HG03469 (cell line): ENCODE measurements around the gene STRN4.

ENCODE experiments used
- ATAC-seq: cut with Tn5 transposase; IDR thresholded peaks from one replicate; pipeline ENCODE4 v1.9.1; 2021; ENCODE audit warnings: mild to moderate bottlenecking, moderate library complexity, moderate number of reproducible peaks; ENCODE audit not compliant: unreplicated experiment

The STRN4 gene

DNA sequence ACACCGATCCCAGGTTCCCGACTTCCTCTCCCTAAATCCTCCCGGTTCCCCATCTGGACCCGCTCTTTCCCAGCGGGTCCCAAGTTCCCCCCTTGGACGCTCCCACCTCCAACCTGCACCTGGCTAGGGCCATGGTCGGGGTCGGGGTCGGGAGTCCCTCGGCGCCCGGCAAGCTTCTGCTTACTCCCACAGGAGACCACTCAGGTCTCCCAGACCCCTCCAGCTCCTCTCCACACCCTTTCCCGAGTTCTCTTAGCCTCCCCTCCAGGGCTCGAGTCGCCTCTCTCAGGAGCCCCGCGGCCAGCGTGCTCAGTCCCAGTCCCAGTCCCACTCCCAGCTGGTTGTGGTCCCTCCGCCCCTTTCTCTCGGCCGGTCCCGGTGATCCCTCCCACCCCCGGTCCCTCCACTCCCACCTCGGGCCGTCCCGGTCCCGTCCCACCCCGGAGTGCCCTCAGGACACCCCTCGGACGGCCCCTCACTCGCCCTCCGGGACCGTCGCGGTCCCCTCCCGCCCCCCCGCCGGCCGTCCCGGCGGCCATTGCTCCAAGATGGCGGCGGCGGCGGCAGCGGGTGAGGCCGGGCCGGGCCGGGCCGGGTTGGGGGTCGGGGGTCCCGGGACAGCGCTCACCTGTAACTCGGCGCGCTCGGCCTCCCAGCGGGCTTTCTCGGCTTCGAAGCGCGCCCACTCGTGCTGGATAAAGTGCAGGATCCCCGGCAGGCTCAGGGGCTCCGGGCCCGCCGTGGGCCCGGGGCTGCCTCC lies 549 bp downstream of the STRN4 start, which contains the start of gene FKRP:
Gene FKRP (plus strand): TSS at position 537 of the 760 bp plus-strand sequence. CDS start 9,394 bp downstream, outside the sequence.
- no peak for ATAC-seq

GRCh38 chr19:46745030-46745429 lies 1.2 kb downstream of the STRN4 start:
- ATAC-seq, result no peak

GRCh38 chr19:46744005-46744691 lies 2.1 kb downstream of the STRN4 start:
- ATAC-seq, result no peak

GRCh38 chr19:46742926-46743480 lies 3.2 kb downstream of the STRN4 start:
- no peak for ATAC-seq

- no peak for ATAC-seq
Observed at GRCh38 chr19:46741447-46741846, 4.8 kb downstream of the STRN4 start.

- ATAC-seq, result no peak
Observed at GRCh38 chr19:46739290-46739771, 6.9 kb downstream of the STRN4 start.

GRCh38 chr19:46737761-46738171 lies 8.5 kb downstream of the STRN4 start:
- no peak for ATAC-seq

GRCh38 chr19:46737298-46737654 lies 9.0 kb downstream of the STRN4 start:
- ATAC-seq, result no peak

DNA sequence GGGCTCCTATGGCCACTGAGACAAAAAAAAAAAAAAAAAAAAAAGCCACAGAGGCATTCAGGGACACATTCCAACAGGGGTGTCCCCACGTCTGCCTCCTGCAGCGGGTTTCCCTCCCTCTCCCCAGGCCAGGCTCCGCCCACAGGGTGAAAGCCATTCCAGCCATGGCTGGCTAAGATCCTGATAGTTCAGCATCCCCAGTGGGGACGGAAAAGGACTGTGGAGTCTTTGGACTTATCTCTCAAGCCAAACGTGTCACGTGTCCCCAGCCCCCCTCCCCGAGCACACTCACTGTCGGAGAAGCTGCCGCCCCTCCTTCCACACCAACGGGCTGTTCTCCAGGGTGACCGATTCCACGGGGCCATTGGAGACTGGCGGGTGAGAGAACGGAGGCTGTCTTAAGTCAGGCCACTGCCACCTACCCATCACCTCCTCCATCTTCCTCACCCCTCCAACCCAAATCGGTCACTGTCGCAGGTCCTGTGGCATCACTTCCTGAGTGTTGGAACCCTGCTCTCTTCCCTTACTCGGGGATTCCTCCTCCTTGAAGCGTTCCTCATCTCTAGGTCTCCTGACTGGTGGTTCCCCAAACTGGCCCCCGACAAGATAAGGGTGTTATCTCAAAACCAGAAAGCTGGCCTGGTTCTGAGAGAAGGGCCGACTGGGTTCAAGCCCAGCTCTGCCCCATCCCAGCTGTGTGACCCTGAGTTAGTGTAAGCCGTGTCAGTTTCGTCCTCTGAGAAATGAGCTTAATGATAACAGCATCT lies 9.5 kb downstream of the STRN4 start:
- ATAC-seq, result no peak

DNA sequence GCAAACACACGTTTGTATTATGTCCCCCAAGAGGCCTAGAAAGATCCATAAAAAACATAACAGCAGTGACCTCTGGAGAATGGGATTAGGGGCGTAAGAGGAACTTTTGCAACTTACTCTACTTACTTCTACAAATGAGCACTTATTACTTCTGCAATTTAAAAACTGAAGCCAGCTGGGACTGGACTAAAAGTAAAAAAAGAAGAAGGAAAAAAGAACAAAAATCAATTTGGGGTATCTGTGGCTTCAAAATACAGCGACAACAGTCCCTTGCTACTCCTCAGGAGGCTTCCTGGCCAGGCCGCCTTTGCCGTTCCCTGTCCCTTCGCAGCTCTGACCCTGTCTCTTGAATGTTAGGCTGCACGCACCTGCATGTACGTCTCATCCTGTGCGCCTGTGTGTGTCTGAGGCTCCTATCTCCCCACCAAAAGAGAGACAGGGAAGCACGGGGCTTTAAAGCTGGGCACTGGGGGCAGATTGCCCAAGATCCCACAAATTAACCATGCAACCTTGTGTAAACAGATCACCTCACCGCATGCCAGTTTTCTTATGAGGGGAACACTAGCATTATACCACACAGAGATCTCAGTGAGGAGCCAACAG lies 12.5 kb downstream of the STRN4 start:
- ATAC-seq, result no peak

DNA sequence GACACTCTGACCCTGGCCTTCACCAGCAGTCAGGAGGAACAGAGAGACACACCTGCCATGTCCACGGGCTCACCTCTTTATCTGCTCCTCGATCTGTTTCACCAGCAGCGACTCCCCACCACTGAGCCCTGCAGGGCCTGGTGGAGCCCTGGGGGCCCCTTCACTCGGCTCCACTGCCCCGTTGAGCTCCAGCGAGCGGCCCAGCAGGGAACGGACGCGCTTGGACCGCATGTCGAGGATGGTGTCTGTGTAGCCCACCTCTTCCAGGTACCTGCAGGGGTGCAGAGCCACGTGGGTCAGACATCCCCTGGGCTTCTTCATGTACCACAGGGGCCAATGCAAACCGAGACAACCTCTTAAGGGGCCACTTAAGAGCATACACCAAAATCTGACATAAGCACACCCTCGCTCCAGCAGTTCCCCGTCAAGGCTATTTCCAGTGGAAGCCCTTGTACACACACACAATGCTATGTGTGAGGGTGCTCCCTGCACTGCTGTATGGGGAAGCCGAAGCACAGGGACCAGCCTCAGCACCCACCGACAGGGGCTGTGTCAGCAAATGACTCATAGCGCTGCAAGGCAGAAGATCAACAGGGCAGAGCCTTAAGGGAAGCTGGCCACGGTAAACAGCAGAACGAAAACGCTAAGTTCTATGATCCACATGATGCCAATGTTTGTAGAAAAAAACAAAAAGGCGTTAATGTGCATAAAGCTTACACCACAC lies 13.1 kb downstream of the STRN4 start:
- no peak for ATAC-seq

- no peak for ATAC-seq
Observed at GRCh38 chr19:46732172-46732938, 13.9 kb downstream of the STRN4 start.

GRCh38 chr19:46731584-46731983 lies 14.7 kb downstream of the STRN4 start:
- ATAC-seq, result no peak

- ATAC-seq, result no peak
Observed at GRCh38 chr19:46731007-46731501, 15.2 kb downstream of the STRN4 start.

- ATAC-seq, result no peak
Observed at GRCh38 chr19:46730595-46730994, 15.7 kb downstream of the STRN4 start.

DNA sequence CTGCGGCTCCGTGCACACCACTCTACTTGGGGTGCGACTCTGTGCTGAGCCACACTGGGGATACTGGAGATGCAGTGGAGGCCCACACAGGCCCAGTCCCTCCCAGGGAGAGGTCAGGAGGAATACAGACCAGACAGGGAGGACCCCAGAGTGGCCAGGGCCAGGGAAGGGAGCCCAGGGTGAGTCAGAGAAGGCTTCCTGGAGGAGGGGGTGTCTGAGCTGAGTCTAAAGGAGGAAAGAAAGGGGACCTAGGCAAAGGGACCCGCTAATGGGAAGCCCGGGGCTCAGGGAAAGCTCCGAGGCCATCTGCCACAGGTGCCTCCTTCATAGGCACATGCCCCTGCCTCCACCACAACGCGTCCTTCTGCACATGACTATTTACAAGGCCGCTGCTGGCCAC lies 16.1 kb downstream of the STRN4 start:
- no peak for ATAC-seq

- no peak for ATAC-seq
Observed at GRCh38 chr19:46729696-46730095, 16.6 kb downstream of the STRN4 start.

- ATAC-seq, result no peak
Observed at GRCh38 chr19:46728693-46729339, 17.4 kb downstream of the STRN4 start.

GRCh38 chr19:46728208-46728607 lies 18.0 kb downstream of the STRN4 start:
- ATAC-seq, result no peak
